Stimulated activated CD4-positive, alpha-beta T cell treated with anti-CD3 and anti-CD28 coated beads, Interleukin-4, amount 100 ng/mL, for 48 hours (primary cell): ENCODE measurements around the gene ULK4.

Experiments used
- DNase-seq, 2 donors: peaks; one replicate each; pipeline ENCODE4 v3.0.0-alpha.2; 2020; ENCODE audit warnings: low read depth in 2 of 2

ULK4 gene

DNA sequence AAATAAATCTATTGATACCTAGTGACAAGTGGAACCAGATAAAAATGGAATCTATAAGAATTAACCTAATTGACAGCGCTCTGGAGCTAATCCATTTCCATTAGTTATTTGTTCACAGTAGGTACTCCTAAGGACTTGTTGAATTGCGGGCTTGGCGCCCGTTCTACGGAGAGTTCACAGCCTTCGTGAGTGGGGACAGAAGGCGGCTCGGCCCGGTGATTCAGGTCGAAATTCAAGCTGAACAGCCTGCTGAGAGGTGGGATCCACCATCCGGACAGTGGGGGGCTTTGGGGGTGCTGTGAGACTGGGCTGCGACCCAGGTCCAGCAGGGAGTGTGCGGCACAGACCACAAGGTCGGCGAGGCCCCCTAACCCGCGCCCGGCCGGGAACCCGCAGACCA is 763.4 kb downstream of the ULK4 start:
- no peak for DNase-seq

DNA sequence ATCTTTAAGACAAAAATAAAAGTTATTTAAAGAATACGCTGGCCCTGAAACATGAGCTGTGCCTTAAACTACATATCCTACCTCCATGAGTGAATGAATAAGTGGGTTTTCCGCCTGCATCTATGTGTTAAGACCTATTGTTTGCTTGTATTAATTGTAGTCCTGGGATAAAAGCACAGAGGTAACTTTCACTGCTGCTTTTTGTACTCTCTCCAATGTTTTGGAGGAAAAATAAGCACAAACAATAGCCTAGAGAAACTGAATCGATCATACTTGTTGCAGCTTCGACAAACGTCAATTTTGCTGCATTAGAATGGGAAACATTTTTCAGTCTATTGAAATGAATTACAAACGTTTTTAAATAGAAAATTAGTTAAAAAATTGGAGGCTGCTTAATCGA is 763.9 kb downstream of the ULK4 start:
- no peak for DNase-seq
